ENCODE results near the gene AMH.
"Not testable (repeated sequence)": the region's sequence is repeated elsewhere in the genome, so short reads cannot be mapped to it uniquely, and the experiment has no call there.

The AMH gene

DNA sequence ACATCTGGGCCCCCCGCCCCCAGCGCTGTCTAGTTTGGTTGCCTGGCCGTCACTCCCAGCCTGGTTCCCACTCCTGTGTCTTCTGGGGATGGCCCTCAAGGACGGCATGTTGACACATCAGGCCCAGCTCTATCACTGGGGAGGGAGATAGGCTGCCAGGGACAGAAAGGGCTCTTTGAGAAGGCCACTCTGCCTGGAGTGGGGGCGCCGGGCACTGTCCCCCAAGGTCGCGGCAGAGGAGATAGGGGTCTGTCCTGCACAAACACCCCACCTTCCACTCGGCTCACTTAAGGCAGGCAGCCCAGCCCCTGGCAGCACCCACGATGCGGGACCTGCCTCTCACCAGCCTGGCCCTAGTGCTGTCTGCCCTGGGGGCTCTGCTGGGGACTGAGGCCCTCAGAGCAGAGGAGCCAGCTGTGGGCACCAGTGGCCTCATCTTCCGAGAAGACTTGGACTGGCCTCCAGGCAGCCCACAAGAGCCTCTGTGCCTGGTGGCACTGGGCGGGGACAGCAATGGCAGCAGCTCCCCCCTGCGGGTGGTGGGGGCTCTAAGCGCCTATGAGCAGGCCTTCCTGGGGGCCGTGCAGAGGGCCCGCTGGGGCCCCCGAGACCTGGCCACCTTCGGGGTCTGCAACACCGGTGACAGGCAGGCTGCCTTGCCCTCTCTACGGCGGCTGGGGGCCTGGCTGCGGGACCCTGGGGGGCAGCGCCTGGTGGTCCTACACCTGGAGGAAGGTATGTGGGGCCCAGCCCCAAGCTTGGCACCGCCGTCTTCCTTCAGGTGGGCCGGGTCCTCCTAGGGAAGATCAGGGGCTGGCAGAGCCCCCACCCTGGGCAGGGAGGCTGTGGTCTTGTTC lies at the start of gene AMH:
Gene AMH (plus strand): TSS at position 314 of the 857 bp plus-strand sequence. CDS start 10 bp downstream, at position 324.
- DNase-seq (ENCODE audit: low spot score) = no peak

DNA sequence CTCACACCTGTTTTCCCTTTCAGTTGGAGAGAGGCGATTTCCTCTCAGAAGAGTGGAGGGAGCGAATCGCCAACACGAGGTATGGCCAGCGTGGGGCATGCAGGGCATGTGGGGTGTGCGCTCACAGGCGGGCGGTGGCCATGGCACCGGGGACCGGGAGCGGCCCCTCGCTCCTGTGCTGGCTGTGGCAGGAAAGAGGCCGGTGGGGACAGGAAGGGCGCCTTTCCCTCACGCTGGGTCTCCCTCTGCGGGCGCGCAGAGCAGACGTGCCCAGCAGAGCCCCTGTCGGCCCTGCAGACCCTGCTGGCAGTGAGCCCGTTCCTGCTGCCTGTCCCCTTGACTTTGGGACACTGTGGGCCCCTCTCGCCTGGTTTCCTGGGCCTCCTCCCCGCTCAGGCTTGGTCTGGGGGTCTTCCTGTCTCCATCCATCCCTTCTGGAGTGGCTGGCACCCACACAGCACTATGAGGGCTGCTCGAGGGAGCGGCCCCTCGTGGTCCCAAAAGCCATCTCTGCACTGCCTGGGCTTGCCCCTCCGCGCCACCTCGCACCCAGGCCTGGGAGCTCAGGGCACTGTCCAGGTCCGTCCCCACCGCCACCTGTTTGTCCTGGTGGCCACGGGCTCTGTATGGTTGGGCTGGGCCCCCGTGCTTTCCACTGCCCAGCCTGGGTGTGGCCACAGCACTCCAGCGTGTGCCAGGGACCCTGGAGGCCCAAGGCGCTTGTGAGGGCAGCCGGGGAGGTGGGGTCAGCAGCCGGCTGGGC lies 49.1 kb upstream of the AMH start:
- no peak for DNase-seq (ENCODE audit: low spot score)

DNA sequence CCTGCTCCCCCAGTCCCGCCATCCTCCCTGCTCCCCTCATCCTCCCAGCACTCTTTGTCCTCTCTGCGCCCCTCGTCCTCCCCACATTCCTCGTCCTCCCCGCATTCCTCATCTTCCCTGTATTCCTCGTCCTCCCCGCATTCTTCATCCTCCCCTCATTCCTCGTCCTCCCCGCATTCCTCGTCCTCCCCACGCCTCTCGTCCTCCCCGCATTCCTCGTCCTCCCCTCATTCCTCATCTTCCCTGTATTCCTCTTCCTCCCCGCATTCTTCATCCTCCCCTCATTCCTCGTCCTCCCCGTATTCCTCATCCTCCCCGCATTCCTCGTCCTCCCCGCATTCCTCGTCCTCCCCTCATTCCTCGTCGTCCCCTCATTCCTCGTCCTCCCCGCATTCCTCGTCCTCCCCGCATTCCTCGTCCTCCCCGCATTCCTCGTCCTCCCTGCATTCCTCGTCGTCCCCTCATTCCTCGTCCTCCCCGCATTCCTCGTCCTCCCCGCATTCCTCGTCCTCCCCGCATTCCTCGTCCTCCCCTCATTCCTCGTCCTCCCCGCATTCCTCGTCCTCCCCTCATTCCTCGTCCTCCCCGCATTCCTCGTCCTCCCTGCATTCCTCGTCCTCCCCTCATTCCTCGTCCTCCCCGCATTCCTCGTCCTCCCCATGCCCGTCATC lies 48.4 kb upstream of the AMH start:
- DNase-seq (ENCODE audit: low spot score) = not testable (repeated sequence)

DNA sequence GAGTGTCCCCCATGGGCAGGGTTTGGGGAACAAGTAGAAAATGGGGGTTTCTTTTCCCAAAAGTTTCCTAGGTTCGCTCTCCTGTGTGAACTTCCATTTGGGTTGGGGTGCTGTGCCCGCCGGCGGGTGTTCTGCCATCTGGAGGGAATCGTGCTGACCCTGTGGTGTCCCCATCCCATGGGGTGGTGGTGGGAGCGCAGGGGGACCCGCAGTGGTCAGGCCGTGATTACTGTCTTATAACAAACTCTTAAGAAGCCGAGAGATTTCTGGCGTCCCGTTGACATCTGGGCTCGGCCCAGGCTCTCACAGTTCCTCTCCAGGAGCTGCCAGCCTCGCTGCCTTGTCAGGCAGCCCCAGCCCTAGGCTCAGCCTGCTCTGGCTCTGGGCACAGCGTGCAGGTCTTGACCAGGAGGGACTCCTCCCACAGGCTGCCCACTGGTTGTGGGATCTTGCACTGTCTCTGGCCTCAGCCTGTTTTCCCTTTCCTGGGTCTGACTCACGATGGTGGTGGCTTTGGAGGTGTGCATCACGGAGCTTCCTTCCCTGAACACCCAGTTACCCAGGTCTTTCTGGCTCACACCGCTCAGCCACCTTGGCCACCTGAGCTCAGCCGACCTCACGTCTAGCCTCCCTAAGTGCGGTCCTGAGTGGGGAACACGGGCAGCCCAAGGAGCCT lies 47.5 kb upstream of the AMH start:
- DNase-seq (ENCODE audit: low spot score) = no peak

DNA sequence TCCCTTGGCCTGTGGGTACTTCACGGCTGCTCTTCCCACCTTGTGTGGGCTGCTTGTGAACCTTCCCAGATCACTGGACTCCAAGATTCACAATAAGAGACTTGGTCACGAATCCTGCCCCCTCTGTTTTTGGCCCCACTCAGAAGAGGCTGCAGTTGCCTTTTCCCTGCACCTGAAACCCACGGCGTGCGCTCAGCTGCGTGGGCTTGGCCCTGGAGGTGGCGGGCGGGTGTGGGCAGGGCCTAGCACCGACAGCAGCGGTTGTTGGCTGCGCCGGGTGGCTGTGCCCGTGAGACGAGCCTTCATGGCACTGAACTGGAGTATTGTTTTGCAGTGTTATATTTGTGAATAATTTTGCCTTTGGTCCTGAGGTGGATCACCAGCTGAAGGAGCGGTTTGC lies 46.8 kb upstream of the AMH start:
- DNase-seq (ENCODE audit: low spot score) = no peak

DNA sequence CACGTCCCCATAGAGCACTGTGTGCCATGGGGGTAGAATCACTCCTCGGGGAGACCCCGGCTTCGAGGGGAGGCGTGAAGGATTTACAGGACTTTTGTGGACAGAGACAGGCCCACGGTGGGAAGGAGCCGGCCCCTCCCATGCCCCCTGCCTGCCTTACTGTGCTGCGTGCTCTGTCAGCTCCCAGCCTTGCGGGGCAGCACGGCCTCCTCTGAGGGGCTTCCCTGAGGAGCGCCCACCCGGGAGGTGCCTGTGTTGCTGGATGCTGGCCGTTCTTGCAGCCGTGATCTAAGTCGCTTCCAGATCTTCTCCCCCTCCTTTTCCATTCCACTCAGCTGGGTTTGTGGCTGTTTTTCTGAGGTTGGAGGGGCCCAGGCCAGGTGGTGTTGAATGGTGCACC lies 42.1 kb upstream of the AMH start:
- no peak for DNase-seq (ENCODE audit: low spot score)

DNA sequence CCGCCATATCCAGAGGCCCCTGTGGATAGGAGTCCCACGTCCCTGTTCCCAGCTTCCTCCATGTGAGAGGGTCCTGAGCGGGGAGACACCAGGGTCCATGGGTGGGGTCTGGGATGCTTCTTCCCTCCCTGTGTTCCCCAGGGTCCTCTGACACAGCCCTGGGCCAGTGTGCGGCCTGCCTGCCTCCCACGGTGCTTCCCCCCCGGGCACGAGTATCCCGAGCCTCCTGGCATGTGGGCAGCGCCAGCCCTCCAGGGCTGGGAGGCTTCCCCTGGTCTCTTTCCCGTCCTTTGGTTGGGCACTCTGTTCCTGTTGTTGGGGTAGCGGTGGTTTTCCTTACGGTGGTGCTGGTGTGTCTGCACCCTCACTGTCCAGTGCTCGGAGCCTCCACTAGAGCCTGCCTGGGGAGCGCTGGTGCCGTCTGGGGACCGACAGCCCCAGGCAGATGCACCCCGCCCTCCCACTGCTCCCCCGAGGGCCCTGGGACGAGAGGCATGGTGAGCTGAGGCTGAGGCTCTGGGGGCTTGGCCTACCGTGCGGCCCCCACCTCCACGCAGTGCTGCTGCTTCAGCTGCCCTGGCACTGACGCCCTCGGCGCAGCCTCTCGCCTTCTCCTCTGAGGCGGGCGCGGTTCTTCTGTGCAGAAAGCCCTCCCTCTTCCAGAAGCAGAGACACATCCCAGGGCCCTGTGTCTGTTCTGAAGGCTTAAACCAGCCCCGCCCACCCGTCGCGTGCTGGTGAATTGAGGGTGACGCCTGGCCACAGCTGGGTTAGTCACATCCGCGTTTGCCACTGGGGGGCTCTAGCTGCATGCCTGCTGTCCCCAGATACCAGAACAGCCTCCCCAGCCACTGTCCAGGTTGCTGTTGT lies 40.9 kb upstream of the AMH start:
- DNase-seq (ENCODE audit: low spot score) = no peak

DNA sequence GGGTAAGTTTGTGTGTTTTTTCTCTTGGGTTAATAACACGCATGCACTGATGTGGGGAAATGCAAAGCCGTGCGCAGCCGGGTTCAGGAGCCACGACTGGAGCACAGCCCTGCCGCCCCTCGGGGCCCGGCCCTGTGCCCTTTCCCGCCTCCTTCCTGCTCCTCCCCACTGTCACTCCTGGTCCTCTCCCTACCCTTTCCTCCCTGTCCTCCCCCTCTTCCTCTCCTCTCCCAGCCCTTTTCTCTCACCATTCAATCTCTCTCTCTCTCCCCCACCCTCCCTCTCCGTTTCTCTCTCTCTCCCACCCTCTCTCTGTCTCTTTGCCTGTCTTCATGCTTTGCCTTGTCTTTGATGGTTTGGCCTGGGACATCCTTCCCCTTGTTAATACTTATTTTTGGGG lies 40.1 kb upstream of the AMH start:
- no peak for DNase-seq (ENCODE audit: low spot score)

DNA sequence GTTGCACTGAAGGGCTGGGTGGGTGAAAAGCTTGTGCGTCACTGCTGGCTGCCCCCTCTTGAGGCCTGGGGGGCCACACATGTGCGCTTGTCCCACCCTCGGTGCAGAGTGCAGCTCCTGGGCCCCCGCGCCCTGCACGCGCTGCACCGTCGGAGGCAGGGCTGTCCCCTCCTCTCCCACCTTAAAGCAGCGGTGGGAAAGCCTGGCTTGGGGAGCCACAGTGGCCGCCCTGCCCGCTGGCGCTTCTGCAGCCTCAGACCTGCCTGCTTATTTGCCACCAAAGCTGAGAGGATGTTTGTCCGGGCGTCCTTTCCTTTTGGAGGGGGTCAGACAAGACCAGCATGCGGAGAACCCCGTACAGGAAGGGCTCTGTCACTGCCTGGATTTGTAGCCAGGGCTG lies 39.7 kb upstream of the AMH start:
- no peak for DNase-seq (ENCODE audit: low spot score)

DNA sequence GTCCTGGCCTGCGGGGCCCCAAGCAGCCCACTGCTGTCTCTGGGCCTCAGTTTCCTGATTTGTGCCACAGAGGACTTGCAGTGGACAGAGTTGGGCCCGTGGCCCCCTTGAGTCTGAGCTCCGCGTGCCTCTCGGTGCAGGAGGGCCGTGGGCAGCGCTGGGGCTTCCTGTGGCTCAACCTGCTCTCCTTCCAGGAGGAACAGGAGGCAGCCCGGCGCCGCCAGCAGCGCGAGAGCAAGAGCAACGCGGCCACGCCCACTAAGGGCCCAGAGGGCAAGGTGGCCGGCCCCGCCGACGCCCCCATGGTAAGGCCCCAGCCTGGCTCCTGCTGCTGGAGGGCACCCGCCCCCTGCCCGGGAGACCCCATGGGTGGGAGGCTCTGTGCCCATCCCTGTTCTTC lies 38.9 kb upstream of the AMH start:
- DNase-seq (ENCODE audit: low spot score) = no peak

DNA sequence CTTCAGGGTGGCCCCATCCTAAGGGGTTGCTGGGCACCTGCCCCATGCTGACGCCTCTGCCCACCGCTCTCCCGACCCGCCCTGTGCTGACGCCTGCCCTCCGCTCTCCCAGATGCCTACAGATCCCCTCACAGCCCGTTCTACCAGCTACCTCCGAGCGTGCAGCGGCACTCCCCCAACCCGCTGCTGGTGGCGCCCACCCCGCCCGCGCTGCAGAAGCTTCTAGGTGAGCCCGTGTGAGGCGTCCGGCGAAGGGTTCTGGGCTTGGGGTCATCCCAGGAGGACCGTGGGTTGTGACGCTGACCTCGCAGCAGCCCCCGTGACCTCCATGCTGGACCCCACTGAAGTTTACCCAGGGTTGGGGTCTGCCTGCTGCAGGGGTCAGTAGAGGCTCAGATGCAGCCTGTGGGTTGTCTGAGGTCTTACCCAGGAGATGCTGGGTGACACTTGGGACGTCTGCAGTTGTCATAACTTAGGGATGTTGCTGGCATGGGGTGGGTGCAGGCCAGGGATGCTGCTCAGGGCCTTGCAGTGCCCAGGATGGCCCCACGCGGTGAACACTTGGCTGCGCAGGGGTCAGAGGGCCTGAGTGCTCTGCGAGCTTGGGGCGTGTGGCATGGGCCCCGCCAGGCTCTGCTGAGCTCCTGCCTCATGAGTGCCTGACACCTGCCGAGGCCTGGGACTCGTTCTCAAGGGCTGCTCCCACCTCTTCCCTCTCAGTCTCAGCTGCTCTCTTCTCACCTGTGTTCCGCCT lies 38.0 kb upstream of the AMH start:
- DNase-seq (ENCODE audit: low spot score) = no peak

DNA sequence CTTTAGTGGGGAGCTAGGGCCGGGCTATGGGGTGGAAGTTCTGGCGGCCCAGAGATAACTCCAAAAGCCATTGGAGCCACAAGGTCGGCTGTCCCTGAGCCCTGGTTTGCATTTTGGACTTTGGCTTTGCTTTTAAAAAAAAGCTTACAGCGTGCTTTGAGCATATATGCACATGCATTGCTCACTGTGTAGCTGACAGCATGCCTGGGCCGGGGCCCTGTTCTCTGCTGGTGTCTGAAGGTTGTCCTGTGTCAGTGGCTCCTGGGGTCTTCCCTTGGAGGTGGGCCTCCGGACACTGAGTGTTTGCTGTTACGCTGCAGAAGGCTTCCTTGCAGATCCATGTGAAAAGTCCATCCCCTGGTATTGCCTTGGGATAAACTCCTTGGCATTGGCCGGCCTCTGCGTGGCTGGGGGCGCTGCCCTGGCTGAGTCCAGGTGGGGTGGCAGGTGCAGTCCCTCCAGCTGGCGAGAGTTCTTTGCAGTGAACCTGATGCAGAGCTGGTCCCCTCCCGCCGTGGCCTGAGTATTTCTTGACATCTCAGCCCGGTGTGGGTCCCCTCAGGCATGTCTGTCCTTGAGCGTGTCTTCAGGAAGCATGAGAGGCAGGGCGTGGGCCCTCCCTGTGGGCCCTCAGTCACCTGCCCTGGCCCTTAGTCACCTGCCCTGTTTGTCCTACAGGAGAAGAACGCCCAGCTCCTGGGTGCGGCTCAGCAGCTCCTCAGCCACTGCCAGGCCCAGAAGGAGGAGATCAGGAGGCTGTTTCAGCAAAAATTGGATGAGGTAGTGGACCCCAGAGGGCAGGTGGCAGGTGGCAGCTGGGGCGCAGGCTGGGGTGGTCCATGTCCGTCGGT lies 36.0 kb upstream of the AMH start:
- DNase-seq (ENCODE audit: low spot score) = no peak

DNA sequence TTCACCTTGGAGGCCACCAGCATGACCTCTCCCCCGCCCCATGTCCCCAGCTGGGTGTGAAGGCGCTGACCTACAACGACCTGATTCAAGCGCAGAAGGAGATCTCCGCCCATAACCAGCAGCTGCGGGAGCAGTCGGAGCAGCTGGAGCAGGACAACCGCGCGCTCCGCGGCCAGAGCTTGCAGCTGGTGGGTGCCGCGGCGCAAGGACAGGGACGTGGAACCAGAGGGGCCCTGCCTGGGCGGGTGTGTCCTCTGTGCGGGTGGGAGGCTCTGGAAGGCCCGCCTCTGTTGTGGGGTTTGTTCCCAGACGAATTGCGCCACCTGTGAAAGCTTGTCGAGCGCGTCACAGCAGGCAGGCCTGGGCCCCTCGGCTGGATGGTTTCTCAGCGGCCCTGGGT lies 35.3 kb upstream of the AMH start:
- no peak for DNase-seq (ENCODE audit: low spot score)

DNA sequence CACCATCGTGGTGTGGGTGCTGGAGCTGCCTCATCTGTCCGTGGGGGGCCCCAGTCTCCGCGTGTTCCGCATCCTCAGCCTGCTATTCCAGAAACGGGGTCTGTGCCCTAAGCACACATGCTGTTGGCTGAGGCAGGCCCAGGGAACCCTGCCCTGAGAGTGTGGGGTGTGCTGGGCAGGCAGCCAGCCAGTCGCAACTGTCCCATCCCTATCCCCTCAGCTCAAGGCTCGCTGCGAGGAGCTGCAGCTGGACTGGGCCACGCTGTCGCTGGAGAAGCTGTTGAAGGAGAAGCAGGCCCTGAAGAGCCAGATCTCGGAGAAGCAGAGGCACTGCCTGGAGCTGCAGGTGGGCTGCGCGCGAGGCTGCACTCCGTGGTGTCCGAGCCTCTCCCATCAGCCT lies 34.9 kb upstream of the AMH start:
- DNase-seq (ENCODE audit: low spot score) = no peak

DNA sequence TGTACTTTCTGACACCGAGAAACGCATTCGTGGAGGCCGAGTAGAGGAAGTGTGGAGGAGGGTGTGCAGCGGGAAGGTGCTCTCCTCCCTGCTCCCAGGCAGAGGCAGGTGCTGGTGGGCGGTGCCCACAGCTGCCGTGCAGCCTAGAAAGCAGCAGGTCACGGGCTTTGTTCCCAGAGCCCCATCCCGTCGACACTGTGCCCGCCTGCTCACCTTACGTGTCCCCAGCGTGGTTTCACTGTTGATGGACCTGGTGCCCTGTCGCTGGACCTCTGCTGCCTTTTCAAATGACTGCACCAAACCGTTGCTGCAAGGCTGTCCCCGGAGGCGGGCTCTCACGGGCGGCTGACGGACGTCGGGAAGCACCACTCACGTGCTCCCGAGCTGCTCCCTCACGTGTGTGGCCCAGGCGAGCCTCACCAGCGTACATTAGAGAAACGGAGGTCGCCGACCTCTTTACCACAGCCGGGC lies 33.8 kb upstream of the AMH start:
- DNase-seq (ENCODE audit: low spot score) = no peak

DNA sequence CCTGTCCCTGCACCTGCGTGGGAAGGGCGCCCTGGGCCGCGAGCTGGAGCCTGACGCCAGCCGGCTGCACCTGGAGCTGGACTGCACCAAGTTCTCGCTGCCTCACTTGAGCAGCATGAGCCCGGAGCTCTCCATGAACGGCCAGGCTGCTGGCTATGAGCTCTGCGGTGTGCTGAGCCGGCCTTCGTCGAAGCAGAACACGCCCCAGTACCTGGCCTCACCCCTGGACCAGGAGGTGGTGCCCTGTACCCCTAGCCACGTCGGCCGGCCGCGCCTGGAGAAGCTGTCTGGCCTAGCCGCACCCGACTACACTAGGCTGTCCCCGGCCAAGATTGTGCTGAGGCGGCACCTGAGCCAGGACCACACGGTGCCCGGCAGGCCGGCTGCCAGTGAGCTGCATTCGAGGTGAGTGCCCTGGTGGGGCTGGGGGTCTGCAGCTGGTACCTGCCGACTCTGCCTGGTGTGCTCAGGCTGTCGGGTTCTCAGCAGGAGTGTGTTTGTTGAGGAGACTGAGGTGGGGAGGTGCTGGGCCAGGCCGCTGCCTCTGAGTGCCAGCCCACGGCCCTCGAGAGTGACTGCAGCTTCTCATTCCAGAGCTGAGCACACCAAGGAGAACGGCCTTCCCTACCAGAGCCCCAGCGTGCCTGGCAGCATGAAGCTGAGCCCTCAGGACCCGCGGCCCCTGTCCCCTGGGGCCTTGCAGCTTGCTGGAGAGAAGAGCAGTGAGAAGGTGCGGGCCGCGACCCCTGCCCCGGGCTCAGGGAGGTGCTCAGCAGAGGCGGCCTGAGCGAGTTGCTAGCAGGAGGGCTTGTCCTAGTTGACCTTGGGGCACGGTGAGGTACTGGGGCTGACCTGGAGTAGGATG lies 32.5 kb upstream of the AMH start:
- DNase-seq (ENCODE audit: low spot score) = no peak

DNA sequence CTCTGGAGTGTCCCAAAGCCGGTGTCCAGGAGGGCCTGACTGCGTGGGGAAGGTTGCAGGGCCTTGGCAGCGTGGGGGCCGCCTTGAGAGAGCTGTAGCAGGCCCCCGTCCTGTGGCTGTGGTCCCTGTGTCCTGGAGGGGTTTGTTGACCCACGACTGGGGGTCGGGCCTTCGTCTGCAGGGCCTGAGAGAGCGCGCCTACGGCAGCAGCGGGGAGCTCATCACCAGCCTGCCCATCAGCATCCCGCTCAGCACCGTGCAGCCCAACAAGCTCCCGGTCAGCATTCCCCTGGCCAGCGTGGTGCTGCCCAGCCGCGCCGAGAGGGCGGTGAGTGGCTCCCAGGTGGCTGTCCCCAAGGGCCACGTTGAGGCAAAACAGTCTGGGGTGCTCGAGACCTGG lies 31.5 kb upstream of the AMH start:
- DNase-seq (ENCODE audit: low spot score) = no peak

DNA sequence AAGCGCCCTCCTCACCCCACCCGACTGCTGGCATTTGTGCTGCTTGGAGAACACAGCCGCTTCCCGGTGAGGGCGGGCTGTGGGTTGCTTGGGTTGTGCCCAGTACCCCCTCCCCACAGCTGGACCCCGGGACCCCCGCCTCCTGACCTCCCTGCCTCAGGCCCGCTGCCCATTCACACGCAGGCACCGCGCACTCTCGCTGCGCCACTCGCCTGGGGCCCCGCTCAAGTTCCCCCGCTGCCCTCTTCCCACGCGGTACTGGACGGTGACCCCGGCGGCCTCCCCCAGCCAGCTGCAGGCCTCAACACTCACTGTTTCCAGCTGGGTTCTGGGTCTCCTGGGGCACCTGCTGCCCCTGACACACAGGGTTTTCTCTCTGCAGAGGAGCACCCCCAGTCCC lies 29.4 kb upstream of the AMH start:
- DNase-seq (ENCODE audit: low spot score) = no peak
